IPS-20b (cell line): ENCODE results near the gene ART1.
"Not testable (repeated sequence)": the region's sequence is repeated elsewhere in the genome, so short reads cannot be mapped to it uniquely, and the experiment has no call there.

Experiments used
- H3K27ac ChIP-seq: one replicate; pipeline ENCODE4 v1.5.1; 2013; ENCODE audit warnings: low read length
- H3K27me3 ChIP-seq: 2 replicates; pipeline ENCODE4 v1.6.1; 2013; ENCODE audit warnings: mild to moderate bottlenecking, low read length, inconsistent platforms; ENCODE audit not compliant: insufficient read depth
- H3K36me3 ChIP-seq: 2 replicates; pipeline ENCODE4 v1.6.1; 2013; ENCODE audit warnings: low read depth, mild to moderate bottlenecking, inconsistent platforms, low read length, moderate library complexity; ENCODE audit not compliant: insufficient read depth
- H3K4me1 ChIP-seq: 2 replicates; pipeline ENCODE4 v1.6.1; 2013; ENCODE audit warnings: mild to moderate bottlenecking, control low read depth, inconsistent platforms, low read length, moderate library complexity; ENCODE audit not compliant: insufficient read depth
- H3K4me3 ChIP-seq: 2 replicates; pipeline ENCODE4 v1.5.1; 2013; ENCODE audit warnings: mild to moderate bottlenecking, low read length, inconsistent platforms
- H3K9ac ChIP-seq: 2 replicates; pipeline ENCODE4 v1.6.1; 2013; ENCODE audit warnings: low read depth, mild to moderate bottlenecking, inconsistent platforms, low read length, moderate library complexity
- H3K9me3 ChIP-seq: 2 replicates; pipeline ENCODE4 v1.6.1; 2013; ENCODE audit warnings: mild to moderate bottlenecking, low read depth, low read length, inconsistent platforms; ENCODE audit not compliant: insufficient read depth

ART1 gene

GRCh38 chr11:3657331-3657730, 12.4 kb downstream of the ART1 start:
- H3K4me3 ChIP-seq, H3K9me3 ChIP-seq, H3K27me3 ChIP-seq, H3K36me3 ChIP-seq, H3K9ac ChIP-seq, H3K27ac ChIP-seq, H3K4me1 ChIP-seq: not testable (repeated sequence)

GRCh38 chr11:3658252-3658651, 13.3 kb downstream of the ART1 start:
- Histone ChIP-seq H3K9me3 (no peaks in the 10 kb centered on the region), H3K36me3 (no peaks in the 10 kb centered on the region), H3K4me1 (no peaks in the 10 kb centered on the region), H3K9ac (no peak overlapping the region), H3K4me3 (no peak overlapping the region), H3K27ac (no peak overlapping the region), H3K27me3 (peaks cover 6% of the 10 kb centered on the region; the same call in 1 of the 2 replicates)

- peaks cover 3% of the 10 kb centered on the region; the same call in 1 of the 2 replicates for H3K27me3 ChIP-seq
- no peak overlapping the region for H3K9ac ChIP-seq
- no peaks in the 10 kb centered on the region for H3K9me3 ChIP-seq
- H3K36me3 ChIP-seq: no peaks in the 10 kb centered on the region; the same call in 1 of the 2 replicates
- no peaks in the 10 kb centered on the region for H3K4me1 ChIP-seq
- H3K27ac ChIP-seq: no peak overlapping the region
- no peak overlapping the region for H3K4me3 ChIP-seq
These were observed 14.9 kb downstream of the ART1 start for GRCh38 chr11:3659595-3660515.

GRCh38 chr11:3660960-3661359, 16.0 kb downstream of the ART1 start:
- H3K9me3 ChIP-seq: no peaks in the 10 kb centered on the region
- H3K4me1 ChIP-seq: no peaks in the 10 kb centered on the region
- H3K27ac ChIP-seq: no peak overlapping the region
- no peak overlapping the region for H3K4me3 ChIP-seq
- H3K27me3 ChIP-seq: no peaks in the 10 kb centered on the region
- H3K36me3 ChIP-seq: peaks cover 5% of the 10 kb centered on the region; the same call in 1 of the 2 replicates
- H3K9ac ChIP-seq: no peak overlapping the region

GRCh38 chr11:3662856-3663255, 17.9 kb downstream of the ART1 start:
- no peaks in the 10 kb centered on the region for H3K9me3 ChIP-seq
- no peaks in the 10 kb centered on the region for H3K27me3 ChIP-seq
- no peak overlapping the region for H3K4me3 ChIP-seq
- H3K4me1 ChIP-seq: no peaks in the 10 kb centered on the region
- no peak overlapping the region for H3K27ac ChIP-seq
- H3K9ac ChIP-seq: no peak overlapping the region
- H3K36me3 ChIP-seq: peaks cover 13% of the 10 kb centered on the region; the same call in 1 of the 2 replicates

- Histone ChIP-seq H3K36me3 (peaks cover 13% of the 10 kb centered on the region; the same call in 1 of the 2 replicates), H3K27me3 (no peaks in the 10 kb centered on the region), H3K4me3 (no peak overlapping the region), H3K4me1 (no peaks in the 10 kb centered on the region), H3K27ac (no peak overlapping the region), H3K9me3 (no peaks in the 10 kb centered on the region), H3K9ac (no peak overlapping the region)
These were observed 19.2 kb downstream of the ART1 start for GRCh38 chr11:3664032-3664630.

GRCh38 chr11:3665336-3666022, 20.6 kb downstream of the ART1 start:
- Histone ChIP-seq H3K36me3 (peaks cover 13% of the 10 kb centered on the region; the same call in 1 of the 2 replicates), H3K27ac (no peak overlapping the region)

GRCh38 chr11:3666023-3666530, 21.1 kb downstream of the ART1 start:
- H3K27me3 ChIP-seq: no peaks in the 10 kb centered on the region
- no peak overlapping the region for H3K9ac ChIP-seq
- no peak overlapping the region for H3K27ac ChIP-seq
- peaks cover 13% of the 10 kb centered on the region; the same call in 1 of the 2 replicates for H3K36me3 ChIP-seq
- H3K4me1 ChIP-seq: no peaks in the 10 kb centered on the region
- H3K4me3 ChIP-seq: no peak overlapping the region
- H3K9me3 ChIP-seq: no peaks in the 10 kb centered on the region

More at GRCh38 chr11:3665336-3666022, 20.6 kb downstream of the ART1 start:
- no peaks in the 10 kb centered on the region for H3K4me1 ChIP-seq
- no peaks in the 10 kb centered on the region for H3K9me3 ChIP-seq
- no peaks in the 10 kb centered on the region for H3K27me3 ChIP-seq
- H3K9ac ChIP-seq: no peak overlapping the region
- no peak overlapping the region for H3K4me3 ChIP-seq

GRCh38 chr11:3667149-3668035, 22.5 kb downstream of the ART1 start:
- H3K36me3 ChIP-seq: peaks cover 18% of the 10 kb centered on the region; the same call in 1 of the 2 replicates

GRCh38 chr11:3669128-3669527, 24.2 kb downstream of the ART1 start:
- Histone ChIP-seq H3K27ac (no peak overlapping the region), H3K27me3 (no peaks in the 10 kb centered on the region), H3K9ac (no peak overlapping the region), H3K36me3 (peaks cover 33% of the 10 kb centered on the region), H3K4me3 (no peak overlapping the region), H3K9me3 (no peaks in the 10 kb centered on the region), H3K4me1 (no peaks in the 10 kb centered on the region)

More at GRCh38 chr11:3667149-3668035, 22.5 kb downstream of the ART1 start:
- H3K4me3 ChIP-seq: no peak overlapping the region
- H3K9ac ChIP-seq: no peak overlapping the region
- H3K27ac ChIP-seq: no peak overlapping the region
- no peaks in the 10 kb centered on the region for H3K9me3 ChIP-seq
- no peaks in the 10 kb centered on the region for H3K4me1 ChIP-seq
- H3K27me3 ChIP-seq: no peaks in the 10 kb centered on the region
